Endothelial cell of umbilical vein (primary cell): ENCODE results near the gene GPATCH1. TPM values are rescaled to one million over a fixed set of nuclear protein-coding genes. Genes with fewer than 3 reads are reported as not detected.

Source experiments
- BruUV-seq: library from RNA; stranded (reverse); fragments of 400-500 nt; replicated peaks from 2 replicates; lab custom pipeline; 2021; lab: Mats Ljungman, UMichigan
- CTCF ChIA-PET: fragments of 300-600, 350-600 bp; sonication (Branson Sonifier 250); formaldehyde crosslinking; loops from one replicate; lab custom pipeline; 2021; ENCODE audit warnings: antibody characterized with exemption, inconsistent platforms; lab: Charles Lee
- POLR2A ChIA-PET: fragments of 300-600, 350-600 bp; sonication (Branson Sonifier 250); formaldehyde crosslinking; loops from one replicate; lab custom pipeline; 2021; ENCODE audit warnings: antibody characterized with exemption, inconsistent platforms; lab: Charles Lee
- DNase-seq: peaks from one replicate; pipeline ENCODE4 v3.0.0-alpha.2; 2011; ENCODE audit warnings: low read depth, low spot score
- FAIRE-seq: peaks from 2 replicates; lab custom pipeline; 2011; peaks lifted over from hg19 to GRCh38; lab: Jason Lieb, UNC
- H2AFZ ChIP-seq: 2 replicates; pipeline ENCODE4 v1.6.0; 2012; ENCODE audit warnings: low read depth, low read length, control low read depth, inconsistent platforms
- H3K27ac ChIP-seq: 2 replicates; pipeline ENCODE4 v1.5.1; 2011; ENCODE audit warnings: low read depth, mild to moderate bottlenecking, control low read depth, low read length, moderate library complexity; ENCODE audit not compliant: insufficient read depth
- H3K27me3 ChIP-seq, 2 experiments: 2 replicates each; pipeline versions ENCODE4 v1.6.0 to v1.6.1; 2011; ENCODE audit warnings: low read length in 2 of 2, mixed read lengths in 1 of 2; ENCODE audit not compliant: control insufficient read depth in 2 of 2, insufficient read depth in 2 of 2
- H3K36me3 ChIP-seq, 2 experiments: 2 replicates in 1 of 2; 3 replicates in 1 of 2; pipeline ENCODE4 v1.5.1; 2011; ENCODE audit warnings: low read length in 2 of 2, mild to moderate bottlenecking in 1 of 2, moderate library complexity in 1 of 2; ENCODE audit not compliant: control insufficient read depth in 2 of 2, insufficient read depth in 2 of 2; ENCODE audit errors: extremely low read depth in 1 of 2
- H3K4me1 ChIP-seq: 3 replicates; pipeline ENCODE4 v1.5.1; 2011; ENCODE audit warnings: mild to moderate bottlenecking, low read length; ENCODE audit not compliant: control insufficient read depth, insufficient read depth; ENCODE audit errors: extremely low read depth
- H3K4me2 ChIP-seq: 2 replicates; pipeline ENCODE4 v1.6.1; 2011; ENCODE audit warnings: low read length, control low read depth, mixed read lengths; ENCODE audit not compliant: insufficient read depth
- H3K4me3 ChIP-seq, 3 experiments: fragments of 200-600 bp in 1 of 3; sonication (generic), shearing (Covaris generic) in 1 of 3; replicated peaks in 1 of 3; 2 replicates each; pipeline ENCODE4 v1.5.1; 2011 to 2016; ENCODE audit warnings: control low read depth in 3 of 3, low read length in 3 of 3, mild to moderate bottlenecking in 2 of 3, inconsistent platforms in 1 of 3, low read depth in 1 of 3, moderate library complexity in 1 of 3; ENCODE audit not compliant: insufficient read depth in 1 of 3
- H3K79me2 ChIP-seq: 2 replicates; pipeline ENCODE4 v1.6.0; 2012; ENCODE audit warnings: low read length, inconsistent platforms; ENCODE audit not compliant: control insufficient read depth, insufficient read depth
- H3K9ac ChIP-seq: replicated peaks from 2 replicates; pipeline ENCODE3; 2011; ENCODE audit warnings: low read length, control low read depth; ENCODE audit not compliant: insufficient read depth; ENCODE audit errors: extremely low read depth
- H3K9me1 ChIP-seq: replicated peaks from 3 replicates; pipeline ENCODE4 v1.6.0; 2011; ENCODE audit warnings: mild to moderate bottlenecking, low read length; ENCODE audit not compliant: control insufficient read depth, insufficient read depth; ENCODE audit errors: extremely low read depth
- H3K9me3 ChIP-seq: replicated peaks from 2 replicates; pipeline ENCODE4 v1.5.1; 2012; ENCODE audit warnings: low read length, inconsistent platforms; ENCODE audit not compliant: control insufficient read depth, insufficient read depth
- H4K20me1 ChIP-seq: replicated peaks from 2 replicates; pipeline ENCODE3; 2011; ENCODE audit warnings: mild to moderate bottlenecking, low read length; ENCODE audit not compliant: control insufficient read depth, insufficient read depth; ENCODE audit errors: extremely low read depth
- CTCF ChIP-seq, 2 donors: IDR thresholded peaks; 1 replicate in 1 of 2; 2 replicates in 1 of 2; pipeline ENCODE4 v1.5.1; 2011; ENCODE audit warnings: low read length in 2 of 2, mild to moderate bottlenecking in 2 of 2, moderate library complexity in 2 of 2, control low read depth in 1 of 2, inconsistent platforms in 1 of 2, low read depth in 1 of 2; ENCODE audit not compliant: insufficient read depth in 1 of 2; ENCODE audit errors: extremely low read depth in 1 of 2
- EZH2 ChIP-seq: IDR thresholded peaks from 2 replicates; pipeline ENCODE4 v1.6.1; 2012; ENCODE audit warnings: borderline replicate concordance, low read depth, mild to moderate bottlenecking, moderate library complexity, low read length, inconsistent platforms; ENCODE audit not compliant: severe bottlenecking
- FOS ChIP-seq: IDR thresholded peaks from 2 replicates; pipeline ENCODE4 v1.6.1; 2011; ENCODE audit warnings: mild to moderate bottlenecking, low read length, moderate library complexity, borderline replicate concordance; ENCODE audit not compliant: insufficient read depth
- GATA2 ChIP-seq: IDR thresholded peaks from 2 replicates; pipeline ENCODE4 v1.7.0; 2011; ENCODE audit warnings: low read depth, mild to moderate bottlenecking, moderate library complexity, mixed read lengths, low read length; ENCODE audit not compliant: insufficient read length, insufficient read depth
- JUN ChIP-seq: IDR thresholded peaks from 2 replicates; pipeline ENCODE4 v1.6.1; 2011; ENCODE audit warnings: borderline replicate concordance, low read depth; ENCODE audit not compliant: insufficient read length, insufficient read depth
- MAX ChIP-seq: IDR thresholded peaks from 2 replicates; pipeline ENCODE4 v1.6.1; 2011; ENCODE audit not compliant: insufficient read depth, insufficient read length
- MYC ChIP-seq: IDR thresholded peaks from one replicate; pipeline ENCODE4 v1.6.1; 2011; ENCODE audit warnings: mild to moderate bottlenecking, low read depth, low read length
- POLR2A ChIP-seq: IDR thresholded peaks from 2 replicates; pipeline ENCODE4 v1.6.1; 2012; ENCODE audit warnings: low read depth, mild to moderate bottlenecking, control low read depth, low read length
- POLR2AphosphoS5 ChIP-seq: IDR thresholded peaks from 2 replicates; pipeline ENCODE4 v1.6.1; 2012; ENCODE audit warnings: low read depth, mild to moderate bottlenecking, control low read depth, low read length, moderate library complexity; ENCODE audit not compliant: insufficient read depth
- dilution Hi-C: fragments of 300-500 bp; cut with MboI; formaldehyde crosslinking; loops from one replicate; pipeline ENCODE4 v1.15.0; 2019; ENCODE audit warnings: low sequenced_read_pairs; ENCODE audit not compliant: extremely low pct_ligation_motif_present
- intact Hi-C: fragments of 100-400 bp; cut with micrococcal nuclease; formaldehyde crosslinking; loops from one replicate; pipeline ENCODE4 v1.10.0; 2022
- polyA plus RNA-seq, 4 experiments: library from polyadenylated mRNA; depleted of rRNA in 3 of 4; stranded (reverse) in 3 of 4; unstranded in 1 of 4; fragments of >200 nt; gene quantifications; 2 replicates each; pipeline versions ENCODE4 v1.2.1 to v1.2.3, GENCODE V29; 2011 to 2012; ENCODE audit warnings: missing spikeins in 1 of 4
- total RNA-seq: library from RNA; stranded (reverse); gene quantifications from 2 replicates; pipeline ENCODE4 v1.2.3, GENCODE V29; 2021

Gene GPATCH1
- total and polyA plus RNA-seq, 2 donors (not counting 3 experiments of a cell fraction or from before 2014, with no cell fraction given), result 4.5 to 9.2 TPM

GRCh38 chr19:33071887-33072286 lies 9.1 kb upstream of the GPATCH1 start:
- TF ChIP-seq MYC, result no peak
- TF ChIP-seq POLR2A, result no peak
- TF ChIP-seq GATA2, result no peak
- TF ChIP-seq FOS, result no peak
- no peak for TF ChIP-seq EZH2
- TF ChIP-seq JUN, result no peak
- no peak for TF ChIP-seq MAX
- no peak for TF ChIP-seq CTCF (IDR thresholded peaks at IDR 0.05; ENCODE audit: extremely low read depth in 1 of 2, insufficient read depth in 1 of 2, low read depth in 1 of 2, low read length in 2 of 2)
- TF ChIP-seq POLR2AphosphoS5, result no peak
- POLR2A ChIA-PET, result no interaction called here
- Histone ChIP-seq H3K4me3 (no peak overlapping the region), H3K27me3 (no peaks in the 10 kb centered on the region), H3K4me2 (no peak overlapping the region), H3K4me1 (no peaks in the 10 kb centered on the region), H2AFZ (no peak overlapping the region), H3K27ac (no peak overlapping the region), H3K9me3 (no peaks in the 10 kb centered on the region), H3K36me3 (no peaks in the 10 kb centered on the region), H3K9ac (no peak overlapping the region), H3K79me2 (no peaks in the 10 kb centered on the region), H3K9me1 (no peaks in the 10 kb centered on the region), H4K20me1 (no peaks in the 10 kb centered on the region)
- dilution Hi-C loops (no loop called here), intact Hi-C loops (no loop called here)
- no peak for DNase-seq
- CTCF ChIA-PET, result interaction anchor here (1.0 kb wide), 1 partner anchor 96 kb away, joined by 3 read pairs; no protein-coding TSS in a partner anchor
- no peak for FAIRE-seq
- no TSS peak for BruUV-seq
